ENCODE results near the gene AGR3.

DNA sequence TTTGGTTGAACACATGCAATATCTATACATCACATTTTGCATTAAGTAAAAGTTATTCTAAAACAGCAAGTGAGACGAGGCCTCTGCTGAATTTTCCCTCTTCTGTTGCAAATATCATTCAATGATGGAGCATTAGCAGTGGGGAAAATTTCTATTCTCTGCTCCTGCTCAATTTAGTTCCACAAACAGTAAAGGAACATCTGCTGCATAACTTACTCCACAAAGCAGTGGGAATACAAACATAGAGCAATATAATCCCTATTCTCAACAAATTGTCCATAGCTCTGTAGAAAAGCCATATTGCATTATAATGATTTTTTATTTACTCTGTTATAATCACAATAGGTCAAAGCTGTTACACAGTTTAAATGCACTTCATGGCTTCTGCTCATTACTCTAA lies 5.9 kb downstream of the AGR3 start:
- TF ChIP-seq EZH2 (IDR thresholded peaks at IDR 0.05; ENCODE audit: low read depth): no peak
- TF ChIP-seq, protein P1, sequence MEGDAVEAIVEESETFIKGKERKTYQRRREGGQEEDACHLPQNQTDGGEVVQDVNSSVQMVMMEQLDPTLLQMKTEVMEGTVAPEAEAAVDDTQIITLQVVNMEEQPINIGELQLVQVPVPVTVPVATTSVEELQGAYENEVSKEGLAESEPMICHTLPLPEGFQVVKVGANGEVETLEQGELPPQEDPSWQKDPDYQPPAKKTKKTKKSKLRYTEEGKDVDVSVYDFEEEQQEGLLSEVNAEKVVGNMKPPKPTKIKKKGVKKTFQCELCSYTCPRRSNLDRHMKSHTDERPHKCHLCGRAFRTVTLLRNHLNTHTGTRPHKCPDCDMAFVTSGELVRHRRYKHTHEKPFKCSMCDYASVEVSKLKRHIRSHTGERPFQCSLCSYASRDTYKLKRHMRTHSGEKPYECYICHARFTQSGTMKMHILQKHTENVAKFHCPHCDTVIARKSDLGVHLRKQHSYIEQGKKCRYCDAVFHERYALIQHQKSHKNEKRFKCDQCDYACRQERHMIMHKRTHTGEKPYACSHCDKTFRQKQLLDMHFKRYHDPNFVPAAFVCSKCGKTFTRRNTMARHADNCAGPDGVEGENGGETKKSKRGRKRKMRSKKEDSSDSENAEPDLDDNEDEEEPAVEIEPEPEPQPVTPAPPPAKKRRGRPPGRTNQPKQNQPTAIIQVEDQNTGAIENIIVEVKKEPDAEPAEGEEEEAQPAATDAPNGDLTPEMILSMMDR (conservative IDR thresholded peaks at IDR 0.05): no peak

All from PC-9 (cell line).